Measurements from ENCODE around the gene VSIG10L.
A peak's percentile ranks its signal among the peaks of the same experiment; 100 is the strongest.

DNA sequence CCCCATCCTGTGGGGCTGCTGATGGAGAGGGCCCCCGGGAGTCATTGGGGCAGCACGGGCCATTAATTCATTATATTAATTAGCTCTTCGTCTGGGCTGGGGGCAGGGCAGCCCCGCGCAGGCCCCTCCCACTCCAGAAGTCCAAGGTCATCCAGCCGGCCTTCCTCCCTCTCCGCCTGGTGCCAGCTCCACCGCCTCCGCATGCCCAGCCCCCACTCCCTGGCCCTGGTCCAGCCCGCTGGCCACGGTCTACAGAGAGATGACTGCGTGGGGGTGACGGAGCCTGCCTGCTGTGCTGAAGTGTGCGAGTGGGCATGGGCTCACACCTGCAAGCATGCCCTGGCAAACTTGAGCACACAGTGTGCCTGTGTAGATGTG is 21.7 kb downstream of the VSIG10L start:
- TF ChIP-seq GATA2 (IDR thresholded peaks at IDR 0.05; ENCODE audit: low read depth, low read length) (0 out of 2 replicates have a peak, but pooled peaks have one; percentile 3), GATA3 (IDR thresholded peaks at IDR 0.05; ENCODE audit: low read depth, low read length) (no peak)

Measured in SH-SY5Y (cell line).